KBM-7 (cell line): Measurements from ENCODE around the gene CDC25B.

Experiments
- DNase-seq: peaks from one replicate; pipeline ENCODE4 v3.0.0-alpha.2; 2015
- in situ Hi-C: fragments of 300-500 bp; cut with MboI; formaldehyde crosslinking; loops from 2 replicates; pipeline ENCODE4 v1.14.3; 2020; ENCODE audit warnings: low sequenced_read_pairs, low pct_unique_long_range_greater_than_20kb, mixed read lengths

CDC25B gene

GRCh38 chr20:3760655-3761348, 35.3 kb upstream of the CDC25B start:
- DNase-seq = no peak
- in situ Hi-C loops = no loop called here

- in situ Hi-C loops = no loop called here
- no peak for DNase-seq
Observed at GRCh38 chr20:3763671-3764601, 32.2 kb upstream of the CDC25B start.

GRCh38 chr20:3764659-3765058, 31.5 kb upstream of the CDC25B start:
- in situ Hi-C loops = no loop called here
- no peak for DNase-seq

- DNase-seq = no peak
- in situ Hi-C loops = no loop called here
Observed at GRCh38 chr20:3765171-3765882, 30.8 kb upstream of the CDC25B start.

- in situ Hi-C loops = no loop called here
- DNase-seq = no peak
Observed at GRCh38 chr20:3766422-3767109, 29.5 kb upstream of the CDC25B start.

GRCh38 chr20:3767110-3767426, 29.0 kb upstream of the CDC25B start:
- no peak for DNase-seq
- in situ Hi-C loops = no loop called here

- in situ Hi-C loops = no loop called here
- peak; percentile 98 for DNase-seq
Observed at GRCh38 chr20:3767427-3768341, 28.4 kb upstream of the CDC25B start, which contains the start of gene ADISSP. Gene ADISSP, minus strand, starts transcription at chr20:3767753. Its CDS starts 7,653 bp downstream, at chr20:3760100.

GRCh38 chr20:3768342-3769130, 27.6 kb upstream of the CDC25B start:
- DNase-seq = peak; percentile 85
- in situ Hi-C loops = no loop called here

GRCh38 chr20:3771552-3772058, 24.5 kb upstream of the CDC25B start:
- in situ Hi-C loops = no loop called here
- DNase-seq = no peak

- DNase-seq = no peak
- in situ Hi-C loops = no loop called here
Observed at GRCh38 chr20:3775457-3776108, 20.5 kb upstream of the CDC25B start.

GRCh38 chr20:3777381-3777715, 18.8 kb upstream of the CDC25B start:
- no peak for DNase-seq
- in situ Hi-C loops = no loop called here

- in situ Hi-C loops = no loop called here
- DNase-seq = no peak
Observed at GRCh38 chr20:3777716-3778629, 18.1 kb upstream of the CDC25B start.

- DNase-seq = no peak
- in situ Hi-C loops = no loop called here
Observed at GRCh38 chr20:3778976-3779375, 17.1 kb upstream of the CDC25B start.

- DNase-seq = peak; percentile 93
- in situ Hi-C loops = no loop called here
Observed at GRCh38 chr20:3781153-3781910, 14.8 kb upstream of the CDC25B start, which contains the start of gene SPEF1. Gene SPEF1, minus strand, starts transcription at chr20:3781448. Its CDS starts 161 bp downstream, at chr20:3781287.

GRCh38 chr20:3782597-3782996, 13.5 kb upstream of the CDC25B start:
- no peak for DNase-seq
- in situ Hi-C loops = no loop called here
